Heart left ventricle (tissue), 16 donors: ENCODE results near the gene QSOX2. TPM values are rescaled to one million over a fixed set of nuclear protein-coding genes. Genes with fewer than 3 reads are reported as not detected.
A peak's percentile ranks its signal among the peaks of the same experiment; 100 is the strongest.

Source experiments
- ATAC-seq, 4 donors: fragments of 200-7000 bp; cut with Tn5 transposase; one replicate each; pipeline ENCODE4 v1.9.1; 2020 to 2022; ENCODE audit warnings: moderate library complexity in 4 of 4, mild to moderate bottlenecking in 3 of 4, moderate number of reproducible peaks in 1 of 4
- DNase-seq, 5 donors: peaks; one replicate each; pipeline ENCODE4 v3.0.0-alpha.2; 2020
- H3K27ac ChIP-seq, 12 donors: fragments of 200-600 bp; sonication (generic) in 4 of 12; one replicate each; pipeline versions ENCODE4 v1.5.0 to v1.8.0; 2016 to 2022; ENCODE audit warnings: mild to moderate bottlenecking in 2 of 12
- H3K27me3 ChIP-seq, 9 donors: fragments of 200-600 bp; sonication (generic) in 2 of 9; one replicate each; pipeline versions ENCODE4 v1.5.1 to v1.8.0; 2016 to 2022; ENCODE audit warnings: mild to moderate bottlenecking in 3 of 9
- H3K36me3 ChIP-seq, 9 donors: fragments of 200-600 bp; sonication (generic) in 2 of 9; one replicate each; pipeline versions ENCODE4 v1.5.0 to v1.8.0; 2018 to 2022; ENCODE audit warnings: mild to moderate bottlenecking in 2 of 9
- H3K4me1 ChIP-seq, 12 donors: fragments of 200-600 bp; sonication (generic) in 4 of 12; one replicate each; pipeline versions ENCODE4 v1.5.0 to v1.8.0; 2016 to 2022; ENCODE audit warnings: mild to moderate bottlenecking in 3 of 12
- H3K4me3 ChIP-seq, 12 donors: fragments of 200-600 bp; sonication (generic) in 4 of 12; one replicate each; pipeline versions ENCODE4 v1.5.0 to v1.8.0; 2017 to 2022; ENCODE audit warnings: mild to moderate bottlenecking in 9 of 12, moderate library complexity in 4 of 12
- H3K9me3 ChIP-seq, 12 donors: fragments of 200-600 bp; sonication (generic) in 4 of 12; one replicate each; pipeline versions ENCODE4 v1.5.0 to v1.8.0; 2016 to 2022; ENCODE audit warnings: mild to moderate bottlenecking in 1 of 12
- CTCF ChIP-seq, 12 donors: fragments of 200-600 bp; sonication (generic) in 4 of 12; IDR thresholded peaks; one replicate each; pipeline versions ENCODE4 v1.5.0 to v1.8.0; 2018 to 2022; ENCODE audit warnings: antibody characterized with exemption in 12 of 12, mild to moderate bottlenecking in 5 of 12
- POLR2A ChIP-seq, 2 donors: fragments of 450-650 bp; IDR thresholded peaks; one replicate each; pipeline ENCODE4 v1.6.1; 2017; ENCODE audit warnings: antibody characterized with exemption in 2 of 2, mild to moderate bottlenecking in 2 of 2, moderate library complexity in 2 of 2
- WGBS, 4 donors: extraction: QIAGEN DNeasy Blood & Tissue Kit in 2 of 4; methylation state at CpG; one replicate each; pipeline versions ENCODE4 v1.1.5 to v1.1.7; 2013 to 2018; 5-methylcytosine and 5-hydroxymethylcytosine counted together
- intact Hi-C, 10 donors: fragments of 100-400 bp; cut with DNase I; formaldehyde crosslinking; loops; one replicate each; pipeline versions ENCODE4 v1.11.1 to v1.14.2; 2022
- polyA plus RNA-seq, 2 donors: library from polyadenylated mRNA; stranded (reverse); fragments of 200-250 nt; gene quantifications; one replicate each; pipeline ENCODE4 v1.2.3, GENCODE V29; 2013
- total RNA-seq, 9 donors: library from RNA; depleted of rRNA in 2 of 9; stranded (reverse); fragments of >200 nt in 2 of 9; fragmentation: NEBNext Ultra II Directional in 3 of 9; extraction: Animal tissue kit (Norgen Biotek cat#: 25700) in 3 of 9; gene quantifications; one replicate each; pipeline versions ENCODE4 v1.1.0 to v1.2.4, GENCODE V29; 2016 to 2023
- donor health status: ischemic (EF 13 %, LVEDD 7.1; RV severe dilation, severe dysfunction).
- donor health status: healthy with polysubstance abuse.
- donor health status: DM: no; HTN: yes; CAD: no.
- donor health status: DM: no; HTN: no; CAD: no.
- donor health status: ischemic (EF 25% LVEDD 6.9; RV normal size, moderate dysfunction).
- donor health status: ischemic (EF 25% LVEDD 5.7; RV mildly dilated, moderate dysfunction).
- donor health status: healthy.
- donor health status: DM: yes; HTN: yes; CAD: no.
- donor health status: ischemic (EF 35%, LVEDD 5.7; RV mildly dilated, moderate dysfunction).
- donor health status: nonischemic (EF 11% LVEDD 7.7; RV severe dilation, severe dysfunction).
- donor health status: DM: yes; HTN: yes; CAD: no.
- donor health status: PGD.
- donor health status: ischemic (EF 29% LVEDD 5.4; RV normal size, mild dysfunction).
- donor health status: nonischemic (EF 23%, LVEDD 6.1; RV moderate dilation, normal function).

Gene QSOX2
- total and polyA plus RNA-seq, 11 donors, result 4.3 to 9.9 (median 5.9) TPM

- Histone ChIP-seq H3K4me3 (no peak overlapping the region), H3K36me3 (no peaks in the 10 kb centered on the region), H3K9me3 (no peaks in the 10 kb centered on the region), H3K27me3 (peaks cover 0 to 35% (median 14%) of the 10 kb centered on the region in 9 donors), H3K27ac (no peak overlapping the region), H3K4me1 (peaks cover 0 to 10% (median 5%) of the 10 kb centered on the region in 12 donors)
- intact Hi-C loops, result loop anchor here in 8 of 10 donors (2.0 to 10.0 kb wide), 7 partner anchors 113 to 683 kb away; partner anchors contain the start of gene UBAC1 (in 1 of the 8)
- ATAC-seq (no peak), DNase-seq (peak in 1 of 5 donors; percentile 21)
- TF ChIP-seq CTCF (IDR thresholded peaks at IDR 0.05) (no peak), POLR2A (IDR thresholded peaks at IDR 0.05) (no peak)
- WGBS, 4 donors, result 81 to 88% (median 84%) methylated on average over 10 to 19 of the region's 19 CpGs
These were observed 39.3 kb upstream of the QSOX2 start for GRCh38 chr9:136284951-136285350.

- peak in 1 of 5 donors; percentile 19 for DNase-seq
- peaks cover 0 to 35% (median 14%) of the 10 kb centered on the region in 9 donors for H3K27me3 ChIP-seq
- WGBS, 4 donors, result 62 to 70% (median 67%) methylated on average over 15 to 22 of the region's 22 CpGs
These were observed 38.7 kb upstream of the QSOX2 start for GRCh38 chr9:136284311-136284710.

GRCh38 chr9:136283291-136284235 lies 38.0 kb upstream of the QSOX2 start:
- no peaks in the 10 kb centered on the region for H3K36me3 ChIP-seq
- intact Hi-C loops, result loop anchor here in 9 of 10 donors (1.0 to 10.0 kb wide), 9 partner anchors 111 to 681 kb away; partner anchors contain the start of gene UBAC1 (in 1 of the 9)
- DNase-seq, result peak; percentile 75 to 85 (median 80)

More at GRCh38 chr9:136284311-136284710, 38.7 kb upstream of the QSOX2 start:
- ATAC-seq, result no peak
- Histone ChIP-seq H3K4me1 (peaks cover 0 to 10% (median 5%) of the 10 kb centered on the region in 12 donors), H3K27ac (no peak overlapping the region), H3K4me3 (no peak overlapping the region), H3K9me3 (peaks cover 0 to 6% (median 0%) of the 10 kb centered on the region in 12 donors), H3K36me3 (no peaks in the 10 kb centered on the region)
- intact Hi-C loops, result loop anchor here in 8 of 10 donors (2.0 to 10.0 kb wide), 7 partner anchors 112 to 682 kb away; partner anchors contain the start of gene UBAC1 (in 1 of the 8)
- TF ChIP-seq CTCF (IDR thresholded peaks at IDR 0.05), result no peak
- TF ChIP-seq POLR2A (IDR thresholded peaks at IDR 0.05), result no peak

More at GRCh38 chr9:136283291-136284235, 38.0 kb upstream of the QSOX2 start:
- Histone ChIP-seq H3K27me3 (peaks cover 0 to 30% (median 11%) of the 10 kb centered on the region in 9 donors), H3K4me1 (peaks cover 0 to 10% (median 5%) of the 10 kb centered on the region in 12 donors), H3K9me3 (peaks cover 0 to 7% (median 0%) of the 10 kb centered on the region in 12 donors), H3K27ac (peak overlapping the region in 7 of 12 donors; percentile 36 to 62 (median 54)), H3K4me3 (peak overlapping the region in 10 of 12 donors; percentile 4 to 52 (median 34))
- TF ChIP-seq CTCF (IDR thresholded peaks at IDR 0.05) (peak; percentile 77 to 90 (median 82)), POLR2A (IDR thresholded peaks at IDR 0.05) (no peak)
- peak; percentile 89 to 97 (median 94) for ATAC-seq
- WGBS, 4 donors, result 16 to 23% (median 19%) methylated on average over 22 to 31 of the region's 32 CpGs
